ENCODE data around the gene SLC1A4.

DNA sequence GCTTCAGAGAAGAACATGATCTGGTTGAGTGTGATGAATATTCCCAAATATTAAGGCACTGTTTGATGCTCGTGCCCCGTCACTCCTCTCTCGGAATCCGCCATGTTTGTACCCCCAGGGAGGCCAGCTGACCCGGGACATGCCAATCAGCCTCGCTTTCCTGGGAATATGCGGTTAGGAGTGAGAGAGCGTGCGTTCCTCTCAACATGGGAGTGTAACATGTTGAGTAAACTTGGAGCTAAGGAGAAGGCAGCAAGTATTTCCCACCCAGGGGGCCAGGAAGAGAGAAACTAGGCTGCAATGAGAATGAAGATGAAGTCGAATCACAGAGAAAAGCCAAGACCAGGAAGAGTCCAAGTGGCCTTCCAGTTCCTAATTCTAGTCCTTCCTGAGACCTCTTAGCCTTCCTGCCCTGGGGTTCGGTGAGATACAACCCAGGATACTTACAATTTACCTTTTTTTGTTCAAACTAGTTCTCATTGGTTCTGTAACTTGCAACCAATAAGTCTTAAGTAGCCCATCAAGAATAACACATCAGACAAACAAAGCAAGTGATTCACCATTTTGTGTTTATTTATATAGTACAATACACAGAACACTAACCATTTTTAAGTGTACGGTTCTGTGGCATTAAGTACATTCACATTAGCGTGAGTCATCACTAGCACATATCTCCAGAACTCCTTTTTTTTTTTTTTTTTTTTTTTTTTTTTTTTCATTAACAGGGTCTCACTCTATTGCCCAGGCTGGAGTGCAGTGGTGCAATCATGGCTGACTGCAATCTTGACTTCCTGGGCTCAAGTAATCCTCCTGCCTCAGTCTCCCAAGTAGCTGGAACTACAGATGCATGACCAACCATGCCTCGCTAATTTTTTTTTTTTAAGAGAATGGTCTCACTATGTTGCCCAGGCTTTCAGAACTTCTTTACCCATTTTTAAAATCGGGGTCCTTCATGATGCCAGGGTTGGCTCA, 36.4 kb upstream of the SLC1A4 start:
- TF ChIP-seq, protein P1, sequence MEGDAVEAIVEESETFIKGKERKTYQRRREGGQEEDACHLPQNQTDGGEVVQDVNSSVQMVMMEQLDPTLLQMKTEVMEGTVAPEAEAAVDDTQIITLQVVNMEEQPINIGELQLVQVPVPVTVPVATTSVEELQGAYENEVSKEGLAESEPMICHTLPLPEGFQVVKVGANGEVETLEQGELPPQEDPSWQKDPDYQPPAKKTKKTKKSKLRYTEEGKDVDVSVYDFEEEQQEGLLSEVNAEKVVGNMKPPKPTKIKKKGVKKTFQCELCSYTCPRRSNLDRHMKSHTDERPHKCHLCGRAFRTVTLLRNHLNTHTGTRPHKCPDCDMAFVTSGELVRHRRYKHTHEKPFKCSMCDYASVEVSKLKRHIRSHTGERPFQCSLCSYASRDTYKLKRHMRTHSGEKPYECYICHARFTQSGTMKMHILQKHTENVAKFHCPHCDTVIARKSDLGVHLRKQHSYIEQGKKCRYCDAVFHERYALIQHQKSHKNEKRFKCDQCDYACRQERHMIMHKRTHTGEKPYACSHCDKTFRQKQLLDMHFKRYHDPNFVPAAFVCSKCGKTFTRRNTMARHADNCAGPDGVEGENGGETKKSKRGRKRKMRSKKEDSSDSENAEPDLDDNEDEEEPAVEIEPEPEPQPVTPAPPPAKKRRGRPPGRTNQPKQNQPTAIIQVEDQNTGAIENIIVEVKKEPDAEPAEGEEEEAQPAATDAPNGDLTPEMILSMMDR (IDR thresholded peaks at IDR 0.05): no peak
- TF ChIP-seq POLR2AphosphoS5 (IDR thresholded peaks at IDR 0.05; ENCODE audit: low read depth, low read length) (no peak), SIN3A (IDR thresholded peaks at IDR 0.05; ENCODE audit: borderline replicate concordance, insufficient read depth, low read depth, low read length) (no peak)
- TF ChIP-seq, protein P2, sequence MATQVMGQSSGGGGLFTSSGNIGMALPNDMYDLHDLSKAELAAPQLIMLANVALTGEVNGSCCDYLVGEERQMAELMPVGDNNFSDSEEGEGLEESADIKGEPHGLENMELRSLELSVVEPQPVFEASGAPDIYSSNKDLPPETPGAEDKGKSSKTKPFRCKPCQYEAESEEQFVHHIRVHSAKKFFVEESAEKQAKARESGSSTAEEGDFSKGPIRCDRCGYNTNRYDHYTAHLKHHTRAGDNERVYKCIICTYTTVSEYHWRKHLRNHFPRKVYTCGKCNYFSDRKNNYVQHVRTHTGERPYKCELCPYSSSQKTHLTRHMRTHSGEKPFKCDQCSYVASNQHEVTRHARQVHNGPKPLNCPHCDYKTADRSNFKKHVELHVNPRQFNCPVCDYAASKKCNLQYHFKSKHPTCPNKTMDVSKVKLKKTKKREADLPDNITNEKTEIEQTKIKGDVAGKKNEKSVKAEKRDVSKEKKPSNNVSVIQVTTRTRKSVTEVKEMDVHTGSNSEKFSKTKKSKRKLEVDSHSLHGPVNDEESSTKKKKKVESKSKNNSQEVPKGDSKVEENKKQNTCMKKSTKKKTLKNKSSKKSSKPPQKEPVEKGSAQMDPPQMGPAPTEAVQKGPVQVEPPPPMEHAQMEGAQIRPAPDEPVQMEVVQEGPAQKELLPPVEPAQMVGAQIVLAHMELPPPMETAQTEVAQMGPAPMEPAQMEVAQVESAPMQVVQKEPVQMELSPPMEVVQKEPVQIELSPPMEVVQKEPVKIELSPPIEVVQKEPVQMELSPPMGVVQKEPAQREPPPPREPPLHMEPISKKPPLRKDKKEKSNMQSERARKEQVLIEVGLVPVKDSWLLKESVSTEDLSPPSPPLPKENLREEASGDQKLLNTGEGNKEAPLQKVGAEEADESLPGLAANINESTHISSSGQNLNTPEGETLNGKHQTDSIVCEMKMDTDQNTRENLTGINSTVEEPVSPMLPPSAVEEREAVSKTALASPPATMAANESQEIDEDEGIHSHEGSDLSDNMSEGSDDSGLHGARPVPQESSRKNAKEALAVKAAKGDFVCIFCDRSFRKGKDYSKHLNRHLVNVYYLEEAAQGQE (IDR thresholded peaks at IDR 0.05; ENCODE audit: insufficient read depth in 1 of 2, low read depth in 2 of 2, low read length in 1 of 2): no peak

Measured in Panc1 (cell line).